GM12875 (cell line): ENCODE measurements around the gene ITGA2B.
"Not testable (repeated sequence)": the region's sequence is repeated elsewhere in the genome, so short reads cannot be mapped to it uniquely, and the experiment has no call there.

Experiments used
- H3K4me3 ChIP-seq: one replicate; pipeline ENCODE4 v1.5.1; 2011; ENCODE audit warnings: low read depth, low read length, control low read depth
- TF ChIP-seq, protein P1 (sequence below): IDR thresholded peaks from 2 replicates; pipeline ENCODE4 v1.5.1; 2011; ENCODE audit warnings: low read depth, mild to moderate bottlenecking, control low read depth, inconsistent platforms, low read length, moderate library complexity, borderline replicate concordance; ENCODE audit not compliant: insufficient read depth

Gene ITGA2B

GRCh38 chr17:44376779-44377178 is 12.7 kb downstream of the ITGA2B start:
- no peak overlapping the region for H3K4me3 ChIP-seq
- TF ChIP-seq, protein P1, sequence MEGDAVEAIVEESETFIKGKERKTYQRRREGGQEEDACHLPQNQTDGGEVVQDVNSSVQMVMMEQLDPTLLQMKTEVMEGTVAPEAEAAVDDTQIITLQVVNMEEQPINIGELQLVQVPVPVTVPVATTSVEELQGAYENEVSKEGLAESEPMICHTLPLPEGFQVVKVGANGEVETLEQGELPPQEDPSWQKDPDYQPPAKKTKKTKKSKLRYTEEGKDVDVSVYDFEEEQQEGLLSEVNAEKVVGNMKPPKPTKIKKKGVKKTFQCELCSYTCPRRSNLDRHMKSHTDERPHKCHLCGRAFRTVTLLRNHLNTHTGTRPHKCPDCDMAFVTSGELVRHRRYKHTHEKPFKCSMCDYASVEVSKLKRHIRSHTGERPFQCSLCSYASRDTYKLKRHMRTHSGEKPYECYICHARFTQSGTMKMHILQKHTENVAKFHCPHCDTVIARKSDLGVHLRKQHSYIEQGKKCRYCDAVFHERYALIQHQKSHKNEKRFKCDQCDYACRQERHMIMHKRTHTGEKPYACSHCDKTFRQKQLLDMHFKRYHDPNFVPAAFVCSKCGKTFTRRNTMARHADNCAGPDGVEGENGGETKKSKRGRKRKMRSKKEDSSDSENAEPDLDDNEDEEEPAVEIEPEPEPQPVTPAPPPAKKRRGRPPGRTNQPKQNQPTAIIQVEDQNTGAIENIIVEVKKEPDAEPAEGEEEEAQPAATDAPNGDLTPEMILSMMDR, result no peak

- H3K4me3 ChIP-seq, result no peak overlapping the region
- TF ChIP-seq, protein P1, result peak; percentile 75
Observed at GRCh38 chr17:44376124-44376523, 13.3 kb downstream of the ITGA2B start.

DNA sequence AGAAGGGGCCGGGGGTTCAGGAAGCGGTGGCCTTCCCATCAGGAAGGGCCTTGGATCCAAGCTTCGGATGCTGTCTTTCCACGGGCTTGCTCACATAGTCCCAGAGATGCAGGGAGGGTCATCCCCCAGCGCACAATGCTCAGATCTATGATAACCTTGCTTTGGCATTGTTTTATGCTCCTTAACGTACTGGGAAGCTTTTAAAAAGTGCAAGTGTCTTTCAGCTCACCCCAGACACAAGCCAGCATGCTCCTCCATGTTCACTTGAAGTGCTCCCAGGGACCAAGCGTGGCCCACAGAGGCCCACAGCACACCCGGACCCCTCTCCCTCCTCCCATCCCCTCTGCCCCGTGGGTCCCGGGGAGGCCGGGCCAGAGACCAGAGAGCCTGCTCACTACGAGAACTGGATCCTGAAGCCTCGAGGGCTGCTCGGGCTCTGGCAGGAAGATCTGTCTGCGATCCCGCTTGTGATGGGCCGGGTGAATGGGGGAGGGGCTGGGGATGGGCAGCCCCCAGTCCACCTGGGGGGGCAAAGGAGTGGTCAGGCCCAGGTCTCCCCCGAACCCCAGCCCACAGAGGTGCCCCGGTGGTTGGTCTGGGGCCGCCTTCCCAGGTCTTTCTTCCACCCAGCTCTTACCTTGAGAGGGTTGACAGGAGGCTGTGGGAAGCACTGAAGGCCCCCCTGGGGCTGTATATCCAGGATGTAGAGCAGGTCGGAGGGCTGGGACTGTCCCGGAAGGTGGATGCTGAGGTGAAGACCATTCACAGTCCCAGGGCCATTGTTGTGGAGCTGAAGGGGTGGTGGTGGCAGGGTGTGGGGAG is 14.0 kb downstream of the ITGA2B start:
- no peak overlapping the region for H3K4me3 ChIP-seq
- TF ChIP-seq, protein P1, result no peak

GRCh38 chr17:44374306-44375195 is 14.9 kb downstream of the ITGA2B start:
- H3K4me3 ChIP-seq, result no peak overlapping the region
- TF ChIP-seq, protein P1, result no peak

- TF ChIP-seq, protein P1, result no peak
- H3K4me3 ChIP-seq, result no peak overlapping the region
Observed at GRCh38 chr17:44372036-44372435, 17.4 kb downstream of the ITGA2B start.

- H3K4me3 ChIP-seq, result not testable (repeated sequence)
Observed at GRCh38 chr17:44369414-44370023, 19.9 kb downstream of the ITGA2B start.

DNA sequence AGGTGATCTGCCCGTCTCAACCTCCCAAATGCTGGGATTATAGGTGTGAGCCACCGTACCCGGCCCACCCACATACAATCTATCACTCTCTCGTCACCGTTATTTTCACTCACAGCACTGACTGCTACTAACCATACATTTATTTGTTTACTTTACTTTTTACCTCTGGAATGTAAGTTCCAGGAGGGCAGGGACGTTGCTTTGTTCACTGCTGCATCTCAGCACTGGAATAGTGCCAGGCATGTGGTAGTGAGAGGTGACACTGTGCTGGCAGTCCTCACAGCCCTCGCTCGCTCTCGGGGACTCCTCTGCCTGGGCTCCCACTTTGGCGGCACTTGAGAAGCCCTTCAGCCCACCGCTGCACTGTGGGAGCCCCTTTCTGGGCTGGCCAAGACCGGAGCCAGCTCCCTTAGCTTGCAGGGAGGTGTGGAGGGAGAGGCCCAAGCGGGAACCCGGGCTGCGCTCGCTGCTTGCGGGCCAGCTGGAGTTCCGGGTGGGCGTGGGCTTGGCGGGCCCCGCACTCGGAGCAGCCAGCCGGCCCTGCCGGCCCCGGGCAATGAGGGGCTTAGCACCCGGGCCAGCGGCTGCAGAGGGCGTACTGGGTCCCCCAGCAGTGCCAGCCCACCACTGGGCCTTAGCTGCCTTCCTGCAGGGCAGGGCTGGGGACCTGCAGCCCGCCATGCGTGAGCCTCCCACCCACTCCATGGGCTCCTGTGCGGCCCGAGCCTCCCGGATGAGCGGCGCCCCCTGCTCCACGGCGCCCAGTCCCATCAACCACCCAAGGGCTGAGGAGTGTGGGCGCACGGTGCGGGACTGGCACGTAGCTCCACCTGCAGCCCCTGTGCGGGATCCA is 20.8 kb downstream of the ITGA2B start:
- H3K4me3 ChIP-seq, result not testable (repeated sequence)
